Measurements from ENCODE around the gene ZP4. TPM values are rescaled to one million over a fixed set of nuclear protein-coding genes. Genes with fewer than 3 reads are reported as not detected.

The ZP4 gene
- total RNA-seq, 1 donor = not detected

DNA sequence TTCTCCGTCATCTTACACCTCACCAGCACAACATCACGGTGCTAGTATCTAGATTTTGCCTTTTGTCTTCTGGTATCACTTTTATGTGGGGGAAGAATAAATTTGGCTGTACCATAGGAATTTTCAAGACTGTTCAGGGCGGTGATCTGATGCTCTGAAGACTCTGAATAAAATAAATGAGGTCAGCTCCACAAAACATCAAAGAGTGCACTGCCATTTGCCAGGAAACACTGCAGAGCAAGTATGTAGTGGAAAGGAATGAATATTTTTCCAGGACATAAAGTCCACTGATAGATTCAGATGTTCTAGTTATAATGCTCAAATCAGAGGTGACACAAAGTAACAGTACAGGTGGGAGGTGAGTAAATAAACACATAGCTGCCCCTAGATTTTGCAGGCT lies 56.3 kb downstream of the ZP4 start:
- TF ChIP-seq CTCF (IDR thresholded peaks at IDR 0.05; ENCODE audit: insufficient read depth, low read depth, low read length) = no peak
- H3K4me3 ChIP-seq (ENCODE audit: low read depth, low read length) = no peak overlapping the region
- DNase-seq (ENCODE audit: low read depth) = no peak

- TF ChIP-seq CTCF (IDR thresholded peaks at IDR 0.05; ENCODE audit: insufficient read depth, low read depth, low read length) = no peak
- no peak for DNase-seq (ENCODE audit: low read depth)
- no peak overlapping the region for H3K4me3 ChIP-seq (ENCODE audit: low read depth, low read length)
Measured at GRCh38 chr1:237834048-237834447, 56.7 kb downstream of the ZP4 start.

- no peak overlapping the region for H3K4me3 ChIP-seq (ENCODE audit: low read depth, low read length)
- no peak for TF ChIP-seq CTCF (IDR thresholded peaks at IDR 0.05; ENCODE audit: insufficient read depth, low read depth, low read length)
- DNase-seq (ENCODE audit: low read depth) = no peak
Measured at GRCh38 chr1:237832858-237833257, 57.9 kb downstream of the ZP4 start.
